GM19395 (cell line): Measurements from ENCODE around the gene TGFBI.

Experiments
- ATAC-seq: cut with Tn5 transposase; IDR thresholded peaks from one replicate; pipeline ENCODE4 v1.9.1; 2021; ENCODE audit warnings: mild to moderate bottlenecking, moderate library complexity; ENCODE audit not compliant: unreplicated experiment

Gene TGFBI

DNA sequence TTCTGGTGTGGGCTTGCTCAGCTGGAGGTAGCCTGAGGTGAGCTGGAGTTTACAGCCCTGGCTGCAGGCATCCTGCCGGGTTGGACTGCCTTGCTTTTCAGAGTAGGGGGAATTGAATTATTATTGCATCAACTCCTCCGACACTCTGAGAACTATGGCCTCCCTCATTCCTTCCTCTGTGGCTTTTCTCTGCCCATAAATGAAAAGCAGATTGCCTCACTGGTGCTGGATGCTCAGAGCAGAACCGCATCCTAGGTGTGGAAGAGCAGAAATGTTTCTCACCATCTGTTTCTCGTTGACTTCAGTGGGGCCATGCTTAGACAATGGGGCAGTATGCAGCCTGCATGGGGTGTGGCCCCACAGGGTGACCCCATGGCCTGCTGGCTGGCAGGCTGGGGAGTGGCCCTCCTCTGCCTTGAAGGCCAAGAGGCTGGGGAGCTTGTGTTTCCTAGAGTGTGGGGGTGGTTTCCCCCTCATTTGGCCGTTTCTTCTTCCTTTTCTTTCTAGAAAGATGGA lies 27.3 kb upstream of the TGFBI start:
- ATAC-seq, result no peak

DNA sequence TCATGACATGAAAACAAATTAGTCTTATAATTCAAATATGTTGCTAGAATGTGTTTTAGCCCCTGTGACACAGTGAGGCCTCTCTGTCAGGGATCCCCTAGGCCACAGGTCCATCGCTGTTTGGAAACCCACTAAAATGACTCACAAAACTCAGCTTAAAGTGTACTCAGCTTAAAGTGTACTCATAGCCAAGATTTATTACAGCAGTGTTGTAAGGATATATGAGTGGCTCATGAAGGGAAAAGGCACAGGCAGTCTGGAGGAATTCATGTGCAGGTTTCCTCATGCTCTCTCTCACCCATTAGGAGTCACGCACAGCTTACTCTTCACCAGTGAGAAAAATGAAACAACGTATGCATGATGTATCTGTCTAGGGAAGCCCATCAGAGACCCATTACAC lies 24.4 kb upstream of the TGFBI start:
- ATAC-seq, result no peak

- no peak for ATAC-seq
Measured at GRCh38 chr5:136005476-136005875, 23.3 kb upstream of the TGFBI start.

GRCh38 chr5:136006164-136006563 lies 22.6 kb upstream of the TGFBI start:
- ATAC-seq, result no peak

DNA sequence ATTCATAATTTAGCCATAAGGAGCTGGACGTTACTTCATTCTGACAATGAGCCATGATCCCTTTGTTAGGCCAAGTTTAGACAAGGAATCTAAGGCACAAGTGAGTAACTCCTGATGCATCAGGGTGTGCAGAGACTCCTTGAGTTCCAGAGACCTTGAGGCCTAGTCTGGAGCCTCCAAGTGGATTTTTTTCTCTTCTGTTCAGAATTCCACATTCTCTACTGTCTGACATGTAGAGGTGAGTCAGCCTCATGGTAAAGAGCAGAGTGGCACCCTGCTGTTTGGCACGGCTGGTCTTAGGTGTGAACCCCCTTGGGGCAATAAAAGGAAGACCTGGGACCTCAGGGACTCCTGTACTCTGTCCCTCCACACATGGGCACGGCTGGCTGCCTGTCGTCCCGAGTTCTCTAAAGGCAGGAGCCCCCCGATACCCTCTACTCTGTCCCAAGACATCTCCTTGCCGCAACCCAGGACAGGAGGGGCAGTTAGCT lies 22.0 kb upstream of the TGFBI start:
- ATAC-seq, result no peak

DNA sequence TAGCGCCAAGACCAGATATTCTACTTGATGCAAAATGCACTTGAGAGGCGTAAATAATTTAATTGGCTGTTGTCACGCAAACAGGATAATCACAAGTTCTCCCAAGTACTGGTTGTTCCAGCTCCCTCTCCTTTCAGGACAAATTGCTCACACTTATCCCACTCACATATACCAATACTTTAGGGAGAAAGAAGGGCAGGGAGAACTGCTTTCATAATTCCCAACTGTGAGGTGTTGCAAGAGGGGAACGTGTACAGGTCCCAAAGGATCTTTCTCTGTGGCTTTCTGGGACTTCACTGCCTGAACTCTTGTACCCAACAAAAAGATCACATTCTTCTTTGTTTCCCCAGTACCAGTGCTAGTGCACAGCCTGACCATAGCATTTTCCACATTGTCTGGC lies 21.5 kb upstream of the TGFBI start:
- no peak for ATAC-seq

- no peak for ATAC-seq
Measured at GRCh38 chr5:136011414-136012001, 17.3 kb upstream of the TGFBI start.

- no peak for ATAC-seq
Measured at GRCh38 chr5:136012041-136012804, 16.6 kb upstream of the TGFBI start.

- no peak for ATAC-seq
Measured at GRCh38 chr5:136013559-136013958, 15.2 kb upstream of the TGFBI start.

DNA sequence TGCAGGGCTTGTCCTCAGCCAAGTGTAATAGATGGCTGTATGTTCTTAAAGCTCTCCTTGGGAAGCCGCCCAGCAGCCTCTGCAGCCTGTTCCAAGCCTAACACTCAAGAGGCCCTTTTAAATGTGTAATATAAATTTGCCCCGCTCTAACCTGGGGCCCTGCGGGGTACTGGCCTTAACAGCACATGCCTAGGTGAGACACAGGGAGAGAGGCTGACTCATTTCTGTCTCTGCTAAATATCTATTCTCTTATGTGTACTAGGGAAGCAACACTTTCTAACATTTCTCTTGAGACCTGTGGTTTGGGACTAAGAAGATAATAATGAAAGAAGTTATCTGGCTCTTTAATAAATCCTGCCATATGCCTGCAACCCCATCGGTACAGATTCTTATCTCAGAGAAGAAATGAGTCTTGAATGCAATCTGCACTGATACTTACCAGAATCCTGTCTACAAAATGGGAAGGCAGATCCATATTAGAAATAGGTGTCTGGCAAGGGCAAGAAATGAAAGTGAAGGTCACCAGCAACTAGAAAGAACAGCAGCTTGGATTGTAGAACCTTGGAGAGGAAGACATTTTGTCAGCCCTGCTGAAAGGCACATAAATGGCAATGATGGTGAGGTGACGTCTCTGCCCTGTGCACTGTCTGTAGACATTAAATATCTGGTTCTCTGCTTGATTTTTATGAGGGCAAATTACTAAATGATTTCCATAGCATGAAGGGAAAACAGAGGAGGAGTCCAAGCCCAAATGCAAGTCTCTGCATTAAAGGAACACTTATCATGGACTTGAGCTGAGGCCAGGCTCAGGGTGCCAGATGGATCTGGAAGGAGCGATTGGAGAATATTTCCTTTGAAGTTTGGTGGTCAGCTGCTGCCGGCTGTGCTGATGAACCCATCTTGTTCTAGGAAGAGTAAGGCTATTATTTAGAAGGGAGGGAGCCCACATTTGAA lies 14.5 kb upstream of the TGFBI start:
- ATAC-seq, result no peak

GRCh38 chr5:136015003-136015375 lies 13.8 kb upstream of the TGFBI start:
- no peak for ATAC-seq

GRCh38 chr5:136015966-136016650 lies 12.7 kb upstream of the TGFBI start:
- no peak for ATAC-seq

DNA sequence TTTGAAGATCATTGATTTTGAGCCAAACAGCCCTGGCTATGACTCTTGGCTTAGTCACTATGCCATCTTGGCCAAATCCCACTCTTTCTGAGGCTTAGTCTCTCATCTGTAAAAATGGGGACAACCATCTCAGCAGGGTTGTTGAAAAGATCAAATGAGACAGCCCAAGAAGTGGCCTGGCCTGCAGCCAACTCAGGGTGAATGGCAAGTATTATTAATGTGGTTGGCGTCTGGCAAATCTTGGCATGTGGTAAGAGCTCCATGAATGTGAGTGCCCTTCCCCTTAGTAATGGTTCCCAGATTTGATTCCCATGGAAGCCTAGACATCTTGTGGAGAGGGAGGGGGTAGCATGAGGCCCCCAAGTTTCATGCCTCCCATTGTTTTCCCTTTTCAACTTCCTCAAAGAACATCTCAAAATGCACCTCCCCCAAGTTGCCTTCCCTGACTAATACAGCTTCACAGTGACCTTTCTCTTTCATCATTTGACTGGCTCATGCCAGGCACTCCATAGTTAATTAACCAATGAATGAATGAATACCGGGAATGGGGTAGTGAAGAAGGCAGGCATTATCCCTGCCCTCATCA lies 11.8 kb upstream of the TGFBI start:
- no peak for ATAC-seq

DNA sequence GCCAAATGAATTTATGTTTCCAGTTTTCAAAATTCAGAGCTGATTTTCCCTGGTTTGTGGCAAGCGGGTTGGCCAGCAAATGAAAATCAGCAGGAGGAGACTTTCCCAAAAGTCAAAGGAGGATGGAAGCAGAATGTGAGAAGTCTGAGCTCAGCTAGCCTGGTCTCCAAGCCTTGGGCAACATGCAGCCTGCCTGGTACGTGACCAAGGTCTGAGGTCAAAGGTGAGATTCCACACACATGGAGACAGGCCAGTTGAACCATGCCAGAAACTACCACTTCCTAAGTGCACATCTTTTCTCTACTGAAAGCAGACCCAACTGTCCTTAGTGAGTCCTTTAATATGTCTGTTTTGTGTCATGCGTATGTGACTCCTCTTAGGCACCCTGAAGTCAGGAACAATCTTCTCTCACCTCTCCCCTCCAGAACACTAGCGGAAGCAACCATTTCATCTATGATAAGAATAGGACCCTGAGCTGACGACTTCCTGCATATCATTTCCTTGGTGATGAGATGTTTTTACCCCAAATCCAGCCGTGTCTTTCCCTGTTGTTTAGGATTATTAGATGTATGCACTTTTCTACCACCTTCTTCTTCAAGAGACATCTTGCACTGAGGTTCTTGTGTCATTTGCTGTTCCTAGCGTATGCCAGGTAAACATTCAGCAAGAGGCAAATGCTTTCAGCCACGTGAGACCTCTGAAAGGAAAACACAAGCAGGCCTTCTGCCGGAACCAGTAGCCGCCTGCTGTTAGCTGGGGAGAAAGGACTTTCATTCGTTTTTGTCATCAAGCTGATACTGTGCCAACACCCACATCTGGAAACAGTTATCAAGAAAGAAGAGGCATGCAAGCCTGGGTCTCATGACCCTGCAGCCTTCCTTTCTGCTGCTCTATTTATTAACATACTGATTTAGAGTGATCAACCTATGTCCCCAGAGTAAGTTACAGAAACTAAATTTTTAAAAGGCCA lies 9.7 kb upstream of the TGFBI start:
- no peak for ATAC-seq

- ATAC-seq, result no peak
Measured at GRCh38 chr5:136020001-136020382, 8.8 kb upstream of the TGFBI start.

GRCh38 chr5:136020383-136021015 lies 8.3 kb upstream of the TGFBI start:
- no peak for ATAC-seq

DNA sequence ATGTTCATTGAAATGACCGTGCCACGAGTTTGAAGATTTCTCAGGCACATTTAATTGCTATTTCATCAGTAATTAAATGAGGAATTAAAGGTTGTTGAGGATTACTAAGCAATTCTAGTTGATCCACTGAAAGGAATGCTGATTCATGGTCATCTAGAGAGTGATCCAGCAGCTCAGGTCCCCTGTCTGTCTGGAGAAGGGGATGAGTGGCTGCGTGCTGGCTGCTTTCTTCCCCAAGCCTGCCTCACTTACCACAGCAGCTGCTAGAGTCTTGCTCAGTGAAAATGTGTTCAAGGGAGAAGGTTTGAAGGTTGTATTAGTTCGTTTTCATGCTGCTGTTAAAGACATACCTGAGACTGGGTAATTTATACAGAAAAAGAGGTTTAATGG lies 7.8 kb upstream of the TGFBI start:
- ATAC-seq, result no peak

DNA sequence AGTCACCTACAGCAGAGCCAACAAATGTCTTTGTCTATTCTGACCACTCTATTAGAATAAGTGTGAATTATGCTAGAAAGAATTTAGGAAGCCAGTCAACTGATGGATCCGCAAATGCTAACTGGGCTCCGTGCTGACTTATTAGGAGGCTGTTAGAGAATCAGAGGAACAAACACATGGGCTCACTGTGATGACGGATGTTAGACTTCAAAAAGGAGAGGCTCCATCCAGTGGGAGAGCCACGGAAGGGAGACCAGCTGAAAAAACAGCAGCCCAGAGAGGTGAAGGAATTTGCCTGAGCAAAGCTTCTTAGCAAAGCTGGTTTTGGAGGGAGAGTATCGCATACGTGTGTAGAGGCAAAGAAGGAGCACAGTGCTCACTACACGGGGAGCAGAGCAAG lies 5.8 kb upstream of the TGFBI start:
- no peak for ATAC-seq
